Stimulated activated CD4-positive, alpha-beta T cell treated with anti-CD3 and anti-CD28 coated beads, Interleukin-2, amount 100 ng/mL, for 24 hours (primary cell): ENCODE data around the gene ITGB1.

Experiments
- DNase-seq, 2 donors: peaks; one replicate each; pipeline ENCODE4 v3.0.0-alpha.2; 2020

The ITGB1 gene

DNA sequence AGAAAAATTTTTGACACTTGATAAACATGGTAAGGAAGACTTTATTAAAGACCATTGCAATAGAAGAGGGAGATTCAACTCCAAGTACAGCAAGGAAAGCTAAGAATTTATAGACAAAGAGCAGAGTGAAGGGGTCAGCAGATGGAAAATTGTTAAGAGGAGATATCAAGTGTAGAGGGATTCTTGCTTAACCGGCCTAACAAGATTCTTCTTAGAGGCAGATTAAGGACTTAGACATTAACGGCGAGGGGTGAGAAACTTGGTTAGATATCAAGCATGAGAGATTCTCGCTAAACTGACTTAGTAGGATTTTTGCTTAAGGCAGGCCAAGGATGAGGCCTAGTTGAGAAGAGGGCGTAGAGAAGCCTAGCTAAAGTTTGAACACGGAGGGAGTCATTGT lies 76.0 kb downstream of the ITGB1 start:
- no peak for DNase-seq

DNA sequence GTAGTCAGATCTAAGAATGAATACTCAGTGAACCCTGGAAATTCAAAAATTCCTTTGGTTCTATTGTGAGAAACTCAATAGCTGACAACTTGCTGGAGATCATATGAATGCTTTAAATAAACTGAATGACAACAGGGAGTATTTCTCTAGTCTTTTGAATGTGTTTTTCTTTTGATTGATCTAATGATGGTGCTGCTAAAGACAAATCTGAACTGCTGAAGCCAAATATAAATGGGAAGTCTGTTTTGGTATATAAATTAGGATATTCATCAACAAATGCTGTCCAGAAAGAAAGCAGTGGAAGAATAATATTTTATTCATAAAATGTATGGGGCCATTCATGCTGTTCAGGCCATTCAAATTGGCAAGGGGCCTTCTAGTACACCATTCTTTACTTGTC lies 79.4 kb downstream of the ITGB1 start:
- no peak for DNase-seq

DNA sequence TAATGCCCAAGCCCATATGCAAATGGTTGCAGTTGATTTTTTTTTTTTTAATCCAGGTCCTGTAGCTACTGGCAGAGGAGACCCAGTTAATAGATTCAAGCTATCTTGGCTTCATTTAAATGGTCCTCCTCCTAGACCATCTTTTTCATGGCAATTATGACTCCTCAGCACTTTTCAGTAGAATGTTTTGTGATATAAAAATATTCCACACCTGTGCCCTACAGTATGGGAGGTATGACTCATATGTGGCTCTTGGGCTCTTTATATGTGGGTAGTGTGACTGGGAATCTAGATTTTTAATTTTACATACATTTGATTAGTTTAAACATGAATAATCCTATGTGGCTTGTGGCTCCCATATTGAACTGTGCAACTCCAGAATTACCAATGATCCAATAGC lies 80.1 kb downstream of the ITGB1 start:
- no peak for DNase-seq

DNA sequence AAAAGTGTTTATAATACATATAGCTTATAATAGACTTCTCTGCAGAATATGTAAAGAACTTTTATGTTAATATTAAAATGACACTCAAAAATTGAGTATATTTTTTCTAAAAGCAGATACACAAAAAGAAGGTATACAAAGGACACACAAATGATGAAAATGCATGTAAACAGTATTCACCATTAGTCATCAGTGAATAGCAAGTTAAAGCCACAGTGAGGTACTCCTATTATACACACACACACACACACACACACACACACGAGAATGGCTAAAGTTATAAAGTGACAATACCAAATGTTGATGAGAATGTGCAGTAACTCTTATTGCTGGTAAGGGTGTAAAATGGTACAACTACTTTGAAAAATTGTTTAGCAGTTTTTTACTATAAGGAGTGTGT lies 92.9 kb downstream of the ITGB1 start:
- DNase-seq: no peak

DNA sequence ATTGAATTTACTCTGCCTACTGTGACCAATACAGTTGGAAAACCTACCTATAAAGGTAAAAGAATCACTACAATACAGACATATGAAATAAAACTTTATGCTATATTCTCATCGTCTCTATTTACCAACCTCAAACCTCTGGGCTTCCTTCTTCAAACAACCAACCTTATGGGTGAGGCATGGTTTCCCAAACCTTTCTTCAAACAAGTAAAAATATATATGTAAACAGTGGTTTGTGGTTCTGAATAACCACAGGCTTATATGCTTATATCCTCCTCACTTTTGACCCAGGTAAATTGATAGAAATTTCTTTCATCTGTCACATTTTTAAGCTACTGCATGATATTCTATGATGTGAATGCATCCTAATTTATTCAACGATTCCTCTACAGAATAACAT lies 103.6 kb downstream of the ITGB1 start:
- DNase-seq: no peak

DNA sequence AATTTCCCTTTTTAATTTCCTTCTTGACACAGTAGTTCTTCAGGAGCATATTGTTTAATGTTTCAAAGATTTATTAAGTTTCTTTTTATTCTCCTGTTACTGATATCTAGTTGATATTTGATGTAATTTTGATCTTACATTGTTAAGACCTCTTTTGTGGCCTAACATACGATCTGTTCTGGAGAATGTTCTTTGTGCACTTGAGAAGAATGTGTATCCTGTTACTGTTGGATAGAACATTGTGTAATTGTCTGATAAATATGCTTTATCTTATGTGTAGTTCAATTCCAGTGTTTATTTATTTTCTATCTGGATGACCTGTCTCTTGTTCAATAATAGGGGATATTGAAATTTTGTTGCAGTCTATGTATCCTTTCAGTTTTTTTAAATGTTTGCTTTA lies 106.7 kb downstream of the ITGB1 start:
- no peak for DNase-seq
